ENCODE results near the gene PDX1.
"Not testable (repeated sequence)": the region's sequence is repeated elsewhere in the genome, so short reads cannot be mapped to it uniquely, and the experiment has no call there.

Gene PDX1

GRCh38 chr13:27959976-27960361 is 40.2 kb downstream of the PDX1 start:
- no peak for DNase-seq

GRCh38 chr13:27960362-27961226 is 40.8 kb downstream of the PDX1 start:
- no peak for DNase-seq

GRCh38 chr13:27961227-27962085 is 41.7 kb downstream of the PDX1 start:
- no peak for DNase-seq

- no peak for DNase-seq
These were observed 42.5 kb downstream of the PDX1 start for GRCh38 chr13:27962128-27962841.

- DNase-seq = no peak
These were observed 43.2 kb downstream of the PDX1 start for GRCh38 chr13:27962982-27963381.

GRCh38 chr13:27963491-27963890 is 43.7 kb downstream of the PDX1 start:
- no peak for DNase-seq

- DNase-seq = not testable (repeated sequence)
These were observed 44.4 kb downstream of the PDX1 start for GRCh38 chr13:27964206-27964605.

- no peak for DNase-seq
These were observed 45.0 kb downstream of the PDX1 start for GRCh38 chr13:27964741-27965323.

- no peak for DNase-seq
These were observed 45.5 kb downstream of the PDX1 start for GRCh38 chr13:27965343-27965739.

- DNase-seq = no peak
These were observed 46.2 kb downstream of the PDX1 start for GRCh38 chr13:27965740-27966640.

GRCh38 chr13:27966641-27967202 is 46.9 kb downstream of the PDX1 start:
- no peak for DNase-seq

GRCh38 chr13:27967203-27967735 is 47.5 kb downstream of the PDX1 start:
- no peak for DNase-seq

- no peak for DNase-seq
These were observed 48.0 kb downstream of the PDX1 start for GRCh38 chr13:27967736-27968315.

- no peak for DNase-seq
These were observed 48.7 kb downstream of the PDX1 start for GRCh38 chr13:27968316-27969081.

- no peak for DNase-seq
These were observed 49.5 kb downstream of the PDX1 start, which contains the start of gene CDX2 for GRCh38 chr13:27969082-27969865. TSS of gene CDX2 (minus strand) at chr13:27969315. CDS start at chr13:27969006, 309 bp downstream.

GRCh38 chr13:27969866-27970229 is 50.0 kb downstream of the PDX1 start:
- DNase-seq = no peak

- DNase-seq = no peak
These were observed 50.8 kb downstream of the PDX1 start for GRCh38 chr13:27970382-27971235.

- no peak for DNase-seq
These were observed 51.4 kb downstream of the PDX1 start for GRCh38 chr13:27971236-27971645.
